Tibial artery (tissue), 4 donors: ENCODE data around the gene AARS1.
"Not testable (repeated sequence)": the region's sequence is repeated elsewhere in the genome, so short reads cannot be mapped to it uniquely, and the experiment has no call there.

Experiments used
- DNase-seq, 2 donors: peaks; one replicate each; pipeline ENCODE4 v3.0.0-alpha.2; 2019
- H3K27ac ChIP-seq, 2 donors: fragments of 200-600 bp; sonication (generic) in 1 of 2; 1 replicate in 1 of 2; 2 replicates in 1 of 2; pipeline ENCODE4 v1.5.1; 2018 to 2019; ENCODE audit warnings: mild to moderate bottlenecking in 1 of 2
- H3K27me3 ChIP-seq, 2 donors: fragments of 200-600 bp; sonication (generic) in 1 of 2; one replicate each; pipeline versions ENCODE4 v1.5.1 to v1.6.0; 2016 to 2019
- H3K36me3 ChIP-seq, 3 donors: fragments of 200-600 bp; sonication (generic) in 2 of 3; one replicate each; pipeline ENCODE4 v1.5.1; 2016 to 2019; ENCODE audit warnings: mild to moderate bottlenecking in 2 of 3
- H3K4me1 ChIP-seq, 4 donors: fragments of 200-600 bp; sonication (generic) in 2 of 4; 1 replicate in 3 of 4; 2 replicates in 1 of 4; pipeline ENCODE4 v1.5.1; 2016 to 2019
- H3K4me3 ChIP-seq, 2 donors: fragments of 200-600 bp; sonication (generic) in 1 of 2; 1 replicate in 1 of 2; 2 replicates in 1 of 2; pipeline ENCODE4 v1.5.1; 2018 to 2019; ENCODE audit warnings: mild to moderate bottlenecking in 2 of 2
- H3K9me3 ChIP-seq, 3 donors: fragments of 200-600 bp; sonication (generic) in 1 of 3; one replicate each; pipeline ENCODE4 v1.5.1; 2016 to 2019
- CTCF ChIP-seq, 2 experiments: fragments of 200-600 bp in 1 of 2; fragments of 450-650 bp in 1 of 2; IDR thresholded peaks; one replicate each; pipeline ENCODE4 v1.5.1; 2017 to 2019; ENCODE audit warnings: antibody characterized with exemption in 2 of 2, mild to moderate bottlenecking in 1 of 2, moderate library complexity in 1 of 2
- intact Hi-C: fragments of 100-400 bp; cut with DNase I; formaldehyde crosslinking; loops from one replicate; pipeline ENCODE4 v1.15.0; 2023; ENCODE audit warnings: low total_unique reads

Gene AARS1

GRCh38 chr16:70324998-70325747 is 35.9 kb upstream of the AARS1 start:
- no peaks in the 10 kb centered on the region for H3K4me1 ChIP-seq
- no peaks in the 10 kb centered on the region for H3K9me3 ChIP-seq
- no peak for DNase-seq
- H3K4me3 ChIP-seq = no peak overlapping the region
- no peaks in the 10 kb centered on the region for H3K27me3 ChIP-seq
- no peak for TF ChIP-seq CTCF (IDR thresholded peaks at IDR 0.05)
- H3K36me3 ChIP-seq = peaks cover 73 to 100% (median 83%) of the 10 kb centered on the region in 3 donors
- no peak overlapping the region for H3K27ac ChIP-seq
- intact Hi-C loops = no loop called here

- Histone ChIP-seq H3K4me1 (no peaks in the 10 kb centered on the region), H3K36me3 (peaks cover 76 to 95% (median 88%) of the 10 kb centered on the region in 3 donors), H3K9me3 (no peaks in the 10 kb centered on the region), H3K27ac (no peak overlapping the region), H3K4me3 (no peak overlapping the region), H3K27me3 (no peaks in the 10 kb centered on the region)
- intact Hi-C loops = no loop called here
- TF ChIP-seq CTCF (IDR thresholded peaks at IDR 0.05) = no peak
- no peak for DNase-seq
These were observed 30.8 kb upstream of the AARS1 start for GRCh38 chr16:70320121-70320520.

GRCh38 chr16:70307726-70308125 is 18.4 kb upstream of the AARS1 start:
- H3K36me3 ChIP-seq, H3K27me3 ChIP-seq, DNase-seq, H3K4me1 ChIP-seq, H3K4me3 ChIP-seq, intact Hi-C loops, H3K9me3 ChIP-seq, H3K27ac ChIP-seq: not testable (repeated sequence)

GRCh38 chr16:70306880-70307279 is 17.6 kb upstream of the AARS1 start:
- intact Hi-C loops = no loop called here
- H3K4me1 ChIP-seq = peaks cover 0 to 3% (median 0%) of the 10 kb centered on the region in 4 donors
- no peak overlapping the region for H3K4me3 ChIP-seq
- peaks cover 0 to 5% (median 0%) of the 10 kb centered on the region in 3 donors for H3K36me3 ChIP-seq
- no peaks in the 10 kb centered on the region for H3K9me3 ChIP-seq
- no peak for TF ChIP-seq CTCF (IDR thresholded peaks at IDR 0.05)
- no peaks in the 10 kb centered on the region for H3K27me3 ChIP-seq
- H3K27ac ChIP-seq = no peak overlapping the region
- DNase-seq = no peak

- H3K9me3 ChIP-seq = peaks cover 0 to 7% (median 0%) of the 10 kb centered on the region in 3 donors
- intact Hi-C loops = loop anchor here (5.0 kb wide), 1 partner anchor 42 kb away; the partner anchor contains the start of gene DDX19A
- H3K4me1 ChIP-seq = peaks cover 0 to 3% (median under 1%) of the 10 kb centered on the region in 4 donors
- no peak for DNase-seq
- H3K4me3 ChIP-seq = no peak overlapping the region
- peaks cover 0 to 15% (median 0%) of the 10 kb centered on the region in 3 donors for H3K36me3 ChIP-seq
- TF ChIP-seq CTCF (IDR thresholded peaks at IDR 0.05) = no peak
- no peaks in the 10 kb centered on the region for H3K27me3 ChIP-seq
- H3K27ac ChIP-seq = no peak overlapping the region
These were observed 15.7 kb upstream of the AARS1 start for GRCh38 chr16:70304892-70305448.

- Histone ChIP-seq H3K27ac (no peak overlapping the region), H3K27me3 (no peaks in the 10 kb centered on the region), H3K4me3 (no peak overlapping the region), H3K9me3 (peaks cover 0 to 7% (median 0%) of the 10 kb centered on the region in 3 donors), H3K36me3 (peaks cover 0 to 15% (median 0%) of the 10 kb centered on the region in 3 donors), H3K4me1 (peaks cover 0 to 16% (median 8%) of the 10 kb centered on the region in 4 donors)
- intact Hi-C loops = loop anchor here (5.0 kb wide), 1 partner anchor 45 kb away; the partner anchor contains the start of gene DDX19A
- no peak for DNase-seq
- no peak for TF ChIP-seq CTCF (IDR thresholded peaks at IDR 0.05)
These were observed 13.4 kb upstream of the AARS1 start for GRCh38 chr16:70302745-70303144.
